Stomach (tissue), 9 donors: ENCODE measurements around the gene BPNT1. TPM values are rescaled to one million over a fixed set of nuclear protein-coding genes. Genes with fewer than 3 reads are reported as not detected.

Experiments
- DNase-seq, 2 donors: peaks; one replicate each; pipeline versions ENCODE4 v3.0.0 to v3.0.0-alpha.2; 2013 to 2019
- H3K27ac ChIP-seq, 5 donors: fragments of 200-600 bp in 4 of 5; sonication (generic) in 4 of 5; one replicate each; pipeline ENCODE4 v1.5.1; 2013 to 2019; ENCODE audit warnings: mild to moderate bottlenecking in 1 of 5, moderate library complexity in 1 of 5
- H3K27me3 ChIP-seq, 3 donors: fragments of 200-600 bp; sonication (generic); one replicate each; pipeline ENCODE4 v1.5.1; 2017 to 2019; ENCODE audit warnings: mixed run types in 1 of 3
- H3K36me3 ChIP-seq, 4 donors: fragments of 200-600 bp; sonication (generic); 1 replicate in 3 of 4; 2 replicates in 1 of 4; pipeline ENCODE4 v1.5.1; 2016 to 2019
- H3K4me1 ChIP-seq, 4 donors: fragments of 200-600 bp; sonication (generic); one replicate each; pipeline ENCODE4 v1.5.1; 2016 to 2019
- H3K4me3 ChIP-seq, 4 donors: fragments of 200-600 bp; sonication (generic) in 3 of 4; one replicate each; pipeline ENCODE4 v1.5.1; 2016 to 2019; ENCODE audit warnings: mild to moderate bottlenecking in 1 of 4
- H3K9me3 ChIP-seq, 4 donors: fragments of 200-600 bp; sonication (generic); one replicate each; pipeline ENCODE4 v1.5.1; 2016 to 2019
- CTCF ChIP-seq, 7 experiments: fragments of 450-650 bp in 4 of 7; fragments of 200-600 bp in 3 of 7; sonication (generic) in 3 of 7; IDR thresholded peaks; one replicate each; pipeline ENCODE4 v1.5.1; 2016 to 2019; ENCODE audit warnings: antibody characterized with exemption in 7 of 7, control low read depth in 2 of 7, mild to moderate bottlenecking in 1 of 7
- EP300 ChIP-seq: sonication (generic); formaldehyde crosslinking; IDR thresholded peaks from one replicate; pipeline ENCODE4 v1.6.1; 2017; ENCODE audit warnings: antibody characterized with exemption
- POLR2A ChIP-seq, 4 donors: fragments of 450-650 bp; IDR thresholded peaks; one replicate each; pipeline ENCODE4 v1.6.1; 2016; ENCODE audit warnings: antibody characterized with exemption in 4 of 4, control low read depth in 2 of 4, mild to moderate bottlenecking in 1 of 4, moderate library complexity in 1 of 4
- POLR2AphosphoS5 ChIP-seq, 3 donors: sonication (generic); formaldehyde crosslinking; IDR thresholded peaks; one replicate each; pipeline ENCODE4 v1.6.1; 2016; ENCODE audit warnings: antibody characterized with exemption in 3 of 3
- WGBS, 5 donors: extraction: QIAGEN DNeasy Blood & Tissue Kit in 3 of 5; methylation state at CpG; one replicate each; pipeline versions ENCODE4 v1.1.5 to v1.1.7; 2013 to 2018; 5-methylcytosine and 5-hydroxymethylcytosine counted together
- intact Hi-C: fragments of 100-400 bp; cut with DNase I; formaldehyde crosslinking; loops from one replicate; pipeline ENCODE4 v1.15.1; 2023; ENCODE audit warnings: low total_unique reads
- polyA plus RNA-seq, 3 donors: library from polyadenylated mRNA; stranded (reverse); fragments of 200-250 nt; gene quantifications; one replicate each; pipeline ENCODE4 v1.2.3, GENCODE V29; 2013
- total RNA-seq, 5 donors: library from RNA; depleted of rRNA; stranded (reverse); fragments of >200 nt; gene quantifications; one replicate each; pipeline versions ENCODE4 v1.1.0 to v1.2.3, GENCODE V29; 2014 to 2016
- donor health status: healthy with polysubstance abuse.
- donor health status: Bipolar disorder and iron deficiency.
- donor health status: healthy.

The BPNT1 gene
- total and polyA plus RNA-seq, 8 donors: 7.0 to 28.0 (median 19.8) TPM

GRCh38 chr1:220129479-220130210 is 40.1 kb upstream of the BPNT1 start:
- Histone ChIP-seq H3K27ac (no peak overlapping the region), H3K36me3 (peaks cover 18 to 94% (median 91%) of the 10 kb centered on the region in 4 donors), H3K4me3 (no peak overlapping the region), H3K9me3 (no peaks in the 10 kb centered on the region), H3K27me3 (no peaks in the 10 kb centered on the region), H3K4me1 (peaks cover 0 to 2% (median under 1%) of the 10 kb centered on the region in 4 donors)
- no peak for TF ChIP-seq EP300
- TF ChIP-seq POLR2AphosphoS5 (IDR thresholded peaks at IDR 0.05): no peak
- TF ChIP-seq POLR2A (IDR thresholded peaks at IDR 0.05): no peak
- TF ChIP-seq CTCF (IDR thresholded peaks at IDR 0.05): no peak
- intact Hi-C loops: no loop called here
- no peak for DNase-seq

GRCh38 chr1:220127076-220127475 is 37.5 kb upstream of the BPNT1 start:
- TF ChIP-seq POLR2A (IDR thresholded peaks at IDR 0.05) (no peak), POLR2AphosphoS5 (IDR thresholded peaks at IDR 0.05) (no peak), EP300 (no peak), CTCF (IDR thresholded peaks at IDR 0.05) (no peak)
- Histone ChIP-seq H3K27ac (no peak overlapping the region), H3K4me3 (no peak overlapping the region), H3K4me1 (peaks cover 0 to 17% (median 4%) of the 10 kb centered on the region in 4 donors), H3K9me3 (no peaks in the 10 kb centered on the region), H3K36me3 (peaks cover 7 to 70% (median 67%) of the 10 kb centered on the region in 4 donors), H3K27me3 (no peaks in the 10 kb centered on the region)
- WGBS, 5 donors: 84 to 90% (median 86%) methylated on average over 3 of the region's 3 CpGs
- no peak for DNase-seq
- intact Hi-C loops: no loop called here

- H3K36me3 ChIP-seq: peaks cover 7 to 50% (median 47%) of the 10 kb centered on the region in 4 donors
- DNase-seq: no peak
- no peaks in the 10 kb centered on the region for H3K27me3 ChIP-seq
- no peaks in the 10 kb centered on the region for H3K9me3 ChIP-seq
- H3K27ac ChIP-seq: no peak overlapping the region
- intact Hi-C loops: no loop called here
- WGBS, 5 donors: 20 to 47% (median 26%) methylated on average over 1 of the region's 1 CpG
- no peak overlapping the region for H3K4me3 ChIP-seq
- TF ChIP-seq EP300: no peak
- TF ChIP-seq POLR2AphosphoS5 (IDR thresholded peaks at IDR 0.05): no peak
- TF ChIP-seq POLR2A (IDR thresholded peaks at IDR 0.05): no peak
- no peak for TF ChIP-seq CTCF (IDR thresholded peaks at IDR 0.05)
- H3K4me1 ChIP-seq: peaks cover 0 to 17% (median 6%) of the 10 kb centered on the region in 4 donors
Measured at GRCh38 chr1:220124542-220124941, 35.0 kb upstream of the BPNT1 start.

- H3K9me3 ChIP-seq: no peaks in the 10 kb centered on the region
- TF ChIP-seq CTCF (IDR thresholded peaks at IDR 0.05) (peak in 2 of 7 experiments; percentile 18 to 23), POLR2AphosphoS5 (IDR thresholded peaks at IDR 0.05) (no peak)
- DNase-seq: peak in 1 of 2 donors; percentile 20
- H3K36me3 ChIP-seq: peaks cover 7 to 44% (median 40%) of the 10 kb centered on the region in 4 donors
- no peak overlapping the region for H3K4me3 ChIP-seq
- intact Hi-C loops: no loop called here
- H3K27me3 ChIP-seq: no peaks in the 10 kb centered on the region
- H3K27ac ChIP-seq: no peak overlapping the region
- peaks cover 0 to 18% (median 9%) of the 10 kb centered on the region in 4 donors for H3K4me1 ChIP-seq
Measured at GRCh38 chr1:220123889-220124288, 34.3 kb upstream of the BPNT1 start.
